Common myeloid progenitor, CD34-positive (primary cell): Measurements from ENCODE around the gene LAMA3.

ENCODE experiments used
- CTCF ChIA-PET: fragments of 350-600 bp; sonication (Branson Sonifier 250); formaldehyde crosslinking; loops from one replicate; lab custom pipeline; 2021; ENCODE audit warnings: antibody characterized with exemption; lab: Charles Lee
- POLR2A ChIA-PET: fragments of 350-600 bp; sonication (Branson Sonifier 250); formaldehyde crosslinking; loops from one replicate; lab custom pipeline; 2021; ENCODE audit warnings: antibody characterized with exemption; lab: Charles Lee
- DNase-seq, 3 donors: peaks; one replicate each; pipeline versions ENCODE4 v3.0.0 to v3.0.0-alpha.2; 2013
- H3K27ac ChIP-seq, 2 experiments: 1 replicate in 1 of 2; 2 replicates in 1 of 2; pipeline ENCODE4 v1.7.0; 2013; ENCODE audit warnings: inconsistent platforms in 2 of 2, low read length in 2 of 2, mild to moderate bottlenecking in 2 of 2, low read depth in 1 of 2, moderate library complexity in 1 of 2; ENCODE audit not compliant: severe bottlenecking in 2 of 2, insufficient read depth in 1 of 2, poor library complexity in 1 of 2
- H3K27me3 ChIP-seq, 5 experiments: replicated peaks in 2 of 5; 1 replicate in 3 of 5; 2 replicates in 2 of 5; pipeline versions ENCODE4 v1.6.1 to v1.7.0; 2013; ENCODE audit warnings: low read length in 4 of 5, mild to moderate bottlenecking in 2 of 5, moderate library complexity in 2 of 5, inconsistent platforms in 1 of 5; ENCODE audit not compliant: insufficient read depth in 5 of 5, control insufficient read depth in 4 of 5
- H3K36me3 ChIP-seq, 4 experiments: 1 replicate in 2 of 4; 2 replicates in 2 of 4; pipeline versions ENCODE4 v1.6.1 to v1.7.0; 2013; ENCODE audit warnings: low read length in 3 of 4, control low read depth in 1 of 4, mild to moderate bottlenecking in 1 of 4; ENCODE audit not compliant: control insufficient read depth in 4 of 4, insufficient read depth in 4 of 4
- H3K4me1 ChIP-seq, 4 experiments: 1 replicate in 3 of 4; 2 replicates in 1 of 4; pipeline versions ENCODE4 v1.6.1 to v1.7.1; 2013; ENCODE audit warnings: low read length in 3 of 4, mild to moderate bottlenecking in 3 of 4, control low read depth in 1 of 4, inconsistent platforms in 1 of 4, moderate library complexity in 1 of 4; ENCODE audit not compliant: control insufficient read depth in 4 of 4, insufficient read depth in 4 of 4; ENCODE audit errors: control extremely low read depth in 1 of 4
- H3K4me3 ChIP-seq, 7 experiments: 1 replicate in 4 of 7; 2 replicates in 3 of 7; pipeline versions ENCODE4 v1.5.1 to v1.7.0; 2013; ENCODE audit warnings: mild to moderate bottlenecking in 7 of 7, low read length in 6 of 7, moderate library complexity in 6 of 7, inconsistent platforms in 2 of 7, low read depth in 2 of 7, control low read depth in 1 of 7; ENCODE audit not compliant: insufficient read depth in 4 of 7, control insufficient read depth in 1 of 7; ENCODE audit errors: extremely low read depth in 1 of 7
- H3K9me3 ChIP-seq, 5 experiments: 1 replicate in 4 of 5; 2 replicates in 1 of 5; pipeline versions ENCODE4 v1.6.1 to v1.7.1; 2013; ENCODE audit warnings: low read length in 4 of 5, mild to moderate bottlenecking in 2 of 5, inconsistent platforms in 1 of 5, low read depth in 1 of 5, moderate library complexity in 1 of 5; ENCODE audit not compliant: control insufficient read depth in 4 of 5, insufficient read depth in 2 of 5; ENCODE audit errors: control extremely low read depth in 1 of 5
- WGBS: methylation state at CpG from one replicate; pipeline ENCODE4 v1.1.5; 2013; ENCODE audit not compliant: insufficient coverage; 5-methylcytosine and 5-hydroxymethylcytosine counted together

LAMA3 gene

GRCh38 chr18:23916338-23916737 is 227.1 kb downstream of the LAMA3 start:
- Histone ChIP-seq H3K4me1 (peaks cover 0 to 3% (median 0%) of the 10 kb centered on the region in 4 experiments), H3K27ac (no peak overlapping the region), H3K27me3 (peaks cover 0 to 2% (median 0%) of the 10 kb centered on the region in 5 experiments), H3K9me3 (no peaks in the 10 kb centered on the region), H3K36me3 (no peaks in the 10 kb centered on the region), H3K4me3 (no peak overlapping the region)
- ChIA-PET CTCF (interaction anchor here (1.1 to 2.1 kb wide), 2 partner anchors 10 to 212 kb away, joined by 4 to 7 read pairs; no protein-coding TSS in a partner anchor), POLR2A (no interaction called here)
- WGBS = 37% methylated on average over 3 of the region's 4 CpGs
- no peak for DNase-seq

- no peak overlapping the region for H3K27ac ChIP-seq
- H3K4me1 ChIP-seq = peaks cover 0 to 3% (median 0%) of the 10 kb centered on the region in 4 experiments
- no peak overlapping the region for H3K4me3 ChIP-seq
- no peaks in the 10 kb centered on the region for H3K9me3 ChIP-seq
- H3K36me3 ChIP-seq = no peaks in the 10 kb centered on the region
- 44% methylated on average over 6 of the region's 10 CpGs for WGBS
- peak; percentile 71 to 87 (median 80) for DNase-seq
- peaks cover 0 to 2% (median 0%) of the 10 kb centered on the region in 5 experiments for H3K27me3 ChIP-seq
- CTCF ChIA-PET = interaction anchor here (0.6 to 2.0 kb wide), 29 partner anchors 8 to 402 kb away, joined by 3 to 20 read pairs (median 4); no protein-coding TSS in a partner anchor
- POLR2A ChIA-PET = no interaction called here
Measured at GRCh38 chr18:23918395-23919032, 229.3 kb downstream of the LAMA3 start.

GRCh38 chr18:23920054-23920453 is 230.8 kb downstream of the LAMA3 start:
- WGBS = 100% methylated on average over 4 of the region's 4 CpGs
- H3K4me3 ChIP-seq = no peak overlapping the region
- H3K36me3 ChIP-seq = no peaks in the 10 kb centered on the region
- no peaks in the 10 kb centered on the region for H3K9me3 ChIP-seq
- POLR2A ChIA-PET = no interaction called here
- CTCF ChIA-PET = interaction anchor here (1.1 to 1.9 kb wide), 3 partner anchors 14 to 95 kb away, joined by 3 to 8 read pairs (median 3); no protein-coding TSS in a partner anchor
- peaks cover 0 to 2% (median 0%) of the 10 kb centered on the region in 5 experiments for H3K27me3 ChIP-seq
- no peak overlapping the region for H3K27ac ChIP-seq
- no peak for DNase-seq
- H3K4me1 ChIP-seq = peaks cover 0 to 3% (median 0%) of the 10 kb centered on the region in 4 experiments

GRCh38 chr18:23921716-23922285 is 232.5 kb downstream of the LAMA3 start:
- 97% methylated on average over 11 of the region's 12 CpGs for WGBS
- ChIA-PET CTCF (interaction anchor here (0.6 to 0.7 kb wide), 2 partner anchors 81 to 94 kb away, joined by 3 read pairs; no protein-coding TSS in a partner anchor), POLR2A (no interaction called here)
- DNase-seq = no peak
- Histone ChIP-seq H3K9me3 (no peaks in the 10 kb centered on the region), H3K27me3 (peaks cover 0 to 2% (median 0%) of the 10 kb centered on the region in 5 experiments), H3K36me3 (no peaks in the 10 kb centered on the region), H3K4me3 (no peak overlapping the region), H3K27ac (no peak overlapping the region), H3K4me1 (peaks cover 0 to 3% (median 0%) of the 10 kb centered on the region in 4 experiments)

- Histone ChIP-seq H3K27ac (no peak overlapping the region), H3K9me3 (no peaks in the 10 kb centered on the region), H3K27me3 (peaks cover 0 to 2% (median 0%) of the 10 kb centered on the region in 5 experiments), H3K36me3 (no peaks in the 10 kb centered on the region), H3K4me3 (no peak overlapping the region), H3K4me1 (peaks cover 0 to 3% (median 0%) of the 10 kb centered on the region in 4 experiments)
- ChIA-PET CTCF (no interaction called here), POLR2A (no interaction called here)
- WGBS = 100% methylated on average over 1 of the region's 1 CpG
- no peak for DNase-seq
Measured at GRCh38 chr18:23922939-23923338, 233.7 kb downstream of the LAMA3 start.

GRCh38 chr18:23924813-23925212 is 235.6 kb downstream of the LAMA3 start:
- POLR2A ChIA-PET = interaction anchor here (0.5 kb wide), 1 partner anchor 208 kb away, joined by 4 read pairs; no protein-coding TSS in a partner anchor
- CTCF ChIA-PET = no interaction called here
- 100% methylated on average over 1 of the region's 1 CpG for WGBS

GRCh38 chr18:23926571-23926970 is 237.3 kb downstream of the LAMA3 start:
- DNase-seq = no peak
- Histone ChIP-seq H3K4me3 (no peak overlapping the region), H3K9me3 (no peaks in the 10 kb centered on the region), H3K4me1 (no peaks in the 10 kb centered on the region), H3K27me3 (no peaks in the 10 kb centered on the region), H3K36me3 (no peaks in the 10 kb centered on the region), H3K27ac (no peak overlapping the region)
- ChIA-PET POLR2A (no interaction called here), CTCF (interaction anchor here (1.0 to 1.8 kb wide), 3 partner anchors 11 to 25 kb away, joined by 3 to 7 read pairs (median 6); no protein-coding TSS in a partner anchor)
- WGBS = no CpG with 5 or more reads among the region's 2 CpGs

More at GRCh38 chr18:23924813-23925212, 235.6 kb downstream of the LAMA3 start:
- no peak overlapping the region for H3K4me3 ChIP-seq
- DNase-seq = no peak
- no peaks in the 10 kb centered on the region for H3K4me1 ChIP-seq
- H3K27me3 ChIP-seq = no peaks in the 10 kb centered on the region
- no peaks in the 10 kb centered on the region for H3K9me3 ChIP-seq
- no peaks in the 10 kb centered on the region for H3K36me3 ChIP-seq
- no peak overlapping the region for H3K27ac ChIP-seq
